SIG-M5 treated with dmso at 0.1 percent for 504 hours (cell line): Measurements from ENCODE around the gene KCNJ12.
"Not testable (repeated sequence)": the region's sequence is repeated elsewhere in the genome, so short reads cannot be mapped to it uniquely, and the experiment has no call there.

ENCODE experiments used
- DNase-seq: peaks from one replicate; lab custom pipeline; 2025; ENCODE audit not compliant: unreplicated experiment; lab: John Stamatoyannopoulos, UW

The KCNJ12 gene

DNA sequence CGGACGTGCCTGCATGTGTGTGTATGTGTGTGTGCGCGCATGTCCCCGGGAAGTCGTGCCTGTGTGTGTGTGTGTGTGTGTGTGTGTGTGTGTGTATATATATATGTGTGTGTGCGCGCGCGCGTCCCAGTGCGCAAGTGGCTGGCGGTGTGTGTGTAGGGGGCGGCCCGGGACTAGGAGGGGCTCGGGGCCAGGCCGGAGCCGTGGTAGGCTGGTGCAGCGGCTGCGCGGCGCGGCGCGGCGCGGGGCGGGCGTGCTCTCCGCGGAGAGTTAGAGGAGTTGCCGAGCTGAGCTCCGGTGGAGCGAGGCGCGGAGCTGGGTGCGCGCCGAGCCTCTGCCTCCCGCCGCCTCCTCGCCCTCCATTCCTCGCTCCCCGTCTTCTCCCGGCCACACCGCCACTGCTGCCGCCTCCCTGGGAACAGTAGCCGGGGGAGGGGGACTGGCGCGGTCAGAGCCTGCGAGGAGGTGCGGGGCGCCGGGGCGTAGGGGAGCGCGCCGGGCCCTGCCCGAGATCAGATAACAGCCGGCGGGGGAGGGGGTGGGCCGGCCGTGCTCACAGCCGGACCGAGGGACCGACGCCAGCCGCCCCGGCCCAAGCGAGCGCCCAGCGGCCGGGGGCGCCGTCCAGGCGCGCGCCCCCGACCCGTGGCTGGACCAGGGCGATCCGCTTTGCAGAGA, at the start of gene KCNJ12:
Gene KCNJ12, plus strand, starts transcription at position 277 of the 678 bp plus-strand sequence. CDS start 38,986 bp downstream, outside the sequence.
- DNase-seq: no peak

DNA sequence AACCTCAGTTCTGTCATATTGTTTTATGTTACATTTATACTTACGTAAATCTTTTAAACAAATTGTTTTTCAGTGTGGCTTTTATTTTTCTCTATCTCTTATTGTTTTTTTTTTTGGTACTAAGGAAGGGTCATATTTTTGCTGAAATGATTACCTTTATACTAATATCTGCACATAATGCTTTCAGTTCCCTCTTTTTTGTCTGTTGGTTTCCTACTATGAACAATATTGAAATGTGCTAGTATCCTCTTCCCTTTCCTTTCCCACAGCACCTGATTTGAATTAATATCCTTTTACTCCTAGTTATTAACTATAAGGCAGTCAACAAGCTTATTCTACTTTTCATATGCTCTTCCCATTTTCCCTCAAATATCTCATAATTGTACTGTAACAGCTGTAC, 48.2 kb upstream of the KCNJ12 start:
- not testable (repeated sequence) for DNase-seq

- DNase-seq: not testable (repeated sequence)
These were observed 47.4 kb upstream of the KCNJ12 start for GRCh38 chr17:21328778-21329177.

GRCh38 chr17:21330436-21331160, 45.6 kb upstream of the KCNJ12 start:
- DNase-seq: no peak

DNA sequence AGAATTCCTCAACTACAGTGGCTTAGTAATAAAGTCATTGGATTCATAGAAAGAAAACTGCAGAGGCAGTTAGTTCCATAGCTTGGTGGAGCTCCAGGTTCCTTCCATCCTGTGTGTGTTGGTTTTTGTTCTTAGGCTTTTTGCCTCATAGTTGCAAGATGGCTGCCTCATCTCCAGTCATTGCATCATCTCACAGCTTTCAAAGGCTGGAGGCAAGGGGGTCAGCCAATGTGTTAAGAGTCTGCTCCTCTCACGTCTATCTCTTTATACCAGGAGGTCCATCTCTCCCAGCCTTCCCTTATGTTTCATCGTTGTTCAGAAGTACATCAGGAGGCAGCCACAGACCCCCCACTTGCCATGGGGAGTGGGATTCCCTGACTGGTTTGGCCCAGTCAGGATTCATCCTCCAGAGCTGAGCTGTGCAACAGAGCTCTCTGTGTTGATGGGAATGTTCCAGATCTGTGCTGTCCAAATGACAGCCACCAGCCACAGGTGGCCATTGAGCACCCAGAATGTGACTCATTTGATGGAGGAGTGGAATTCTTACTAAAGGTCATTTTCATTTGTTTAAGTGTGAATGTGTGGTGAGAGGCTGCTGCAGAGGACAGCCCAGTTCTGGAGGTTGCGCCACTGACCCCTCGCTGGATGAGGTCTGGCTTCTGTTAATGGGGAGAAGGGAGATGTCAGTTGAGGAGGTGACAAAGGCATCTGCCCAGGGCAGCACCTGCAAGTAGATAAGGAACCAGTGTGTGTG, 39.4 kb upstream of the KCNJ12 start:
- DNase-seq: not testable (repeated sequence)

DNA sequence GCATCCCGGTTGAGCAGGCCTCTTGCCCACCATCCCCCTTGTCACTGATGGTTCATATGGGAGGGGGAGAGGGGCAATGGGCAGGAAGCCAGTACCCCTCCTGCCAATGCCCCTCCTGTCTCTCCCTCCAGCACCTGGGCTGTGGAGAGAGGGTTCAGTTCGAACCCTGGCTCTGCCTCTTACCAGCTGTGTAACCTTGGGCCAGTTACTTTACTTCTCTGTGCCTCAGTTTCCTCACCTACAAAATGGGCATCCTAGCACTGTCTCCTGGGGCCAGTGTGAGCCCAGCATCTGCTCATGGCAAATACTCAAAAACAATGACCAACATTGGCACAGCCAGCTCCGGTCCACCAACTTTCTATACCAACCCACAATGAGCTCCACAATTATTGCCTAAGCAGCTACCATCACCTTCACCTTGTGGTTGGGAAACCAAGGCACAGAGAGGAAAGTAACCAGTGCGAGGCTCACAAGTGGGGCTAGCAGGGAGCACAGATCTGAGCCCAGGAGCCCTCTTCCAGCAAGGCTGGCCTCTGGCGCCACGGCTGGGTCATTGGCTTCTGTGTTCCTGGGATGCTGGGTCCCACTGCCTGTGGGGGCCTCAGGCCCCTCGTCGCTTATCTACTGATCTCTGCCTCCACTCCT, 38.1 kb upstream of the KCNJ12 start:
- DNase-seq: not testable (repeated sequence)

- DNase-seq: no peak
These were observed 37.1 kb upstream of the KCNJ12 start for GRCh38 chr17:21339011-21339410.

GRCh38 chr17:21339571-21339970, 36.6 kb upstream of the KCNJ12 start:
- DNase-seq: not testable (repeated sequence)

DNA sequence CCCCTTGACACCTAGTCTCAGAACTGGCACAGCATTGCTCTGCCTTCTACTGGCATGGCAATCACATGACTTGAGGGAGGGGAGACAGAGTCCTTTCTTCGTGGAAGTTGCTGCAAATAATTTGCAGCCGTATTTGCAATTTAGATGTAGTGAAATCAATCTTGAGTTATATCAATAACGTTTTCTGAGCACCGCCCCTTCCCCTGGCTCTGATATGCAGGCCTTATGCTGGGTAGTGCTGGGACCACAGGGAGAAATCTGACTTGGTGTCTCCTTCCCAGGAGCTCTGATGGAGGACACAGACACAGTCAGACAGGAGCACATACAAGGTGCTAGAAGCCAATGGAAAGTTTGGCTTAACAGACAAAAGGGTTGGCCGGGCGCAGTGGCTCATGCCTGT, 35.8 kb upstream of the KCNJ12 start:
- DNase-seq: not testable (repeated sequence)

- DNase-seq: not testable (repeated sequence)
These were observed 34.9 kb upstream of the KCNJ12 start for GRCh38 chr17:21341279-21341678.

- not testable (repeated sequence) for DNase-seq
These were observed 34.1 kb upstream of the KCNJ12 start for GRCh38 chr17:21341925-21342540.

DNA sequence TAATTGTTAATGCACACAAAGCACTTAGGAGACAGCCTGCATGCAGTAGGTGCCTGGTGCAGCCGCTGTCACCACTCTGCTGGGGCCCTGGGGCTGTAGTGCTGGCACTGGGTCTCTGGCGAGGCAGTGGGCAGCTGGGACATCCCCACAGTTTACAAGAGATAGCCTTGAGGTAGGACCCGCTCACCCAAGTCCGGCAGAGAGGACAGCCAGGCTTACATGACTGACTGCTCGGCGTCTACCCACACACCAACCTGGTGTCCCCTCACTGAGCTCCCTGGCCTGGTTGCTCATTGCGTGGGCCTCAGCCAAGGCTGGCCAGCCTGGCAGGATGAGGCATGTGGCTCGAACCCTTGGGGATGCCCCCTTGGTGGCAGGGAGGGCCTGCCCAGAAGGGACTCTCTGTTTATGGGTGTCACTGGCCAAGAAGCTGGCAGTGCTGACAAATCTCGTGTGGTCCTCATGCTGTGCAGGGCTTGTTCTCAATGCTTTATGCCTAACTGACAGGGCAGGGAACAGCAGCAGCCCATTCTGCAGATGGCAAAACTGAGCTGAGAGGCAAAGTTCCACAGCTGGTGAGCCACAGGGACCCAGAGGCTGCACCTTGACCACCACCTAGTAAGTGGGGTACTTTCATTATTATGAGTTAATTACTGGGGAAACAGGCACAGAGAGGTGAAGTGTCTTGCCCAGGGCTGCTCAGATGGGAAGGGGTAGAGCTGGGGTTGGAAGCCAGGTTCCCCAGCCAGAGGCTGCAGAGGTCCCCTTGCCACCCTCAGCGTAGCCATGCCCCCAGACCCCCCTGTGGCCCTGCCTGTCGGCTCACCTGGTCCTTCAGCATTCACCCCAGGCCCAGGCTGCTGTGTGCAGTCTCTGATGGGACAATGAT, 32.9 kb upstream of the KCNJ12 start:
- not testable (repeated sequence) for DNase-seq

DNA sequence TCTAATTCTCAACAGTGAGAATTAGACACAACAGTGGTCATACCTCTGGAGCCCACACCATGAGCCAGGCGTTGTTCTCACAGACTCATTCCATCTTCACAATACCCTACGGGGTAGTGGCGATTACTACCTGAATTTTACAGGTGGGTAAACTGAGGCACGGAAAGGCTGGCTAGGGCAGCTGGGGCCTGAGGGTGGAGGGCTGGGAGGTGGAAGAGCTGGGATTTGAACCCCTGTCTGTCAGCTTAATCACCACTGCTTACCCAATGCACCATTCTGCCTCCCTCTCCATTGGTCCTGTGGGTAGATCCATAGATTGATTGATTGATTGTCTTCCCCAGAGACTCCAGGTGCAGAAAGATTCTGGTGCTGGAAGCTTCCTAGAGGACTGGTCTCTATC, 31.4 kb upstream of the KCNJ12 start:
- DNase-seq: not testable (repeated sequence)

DNA sequence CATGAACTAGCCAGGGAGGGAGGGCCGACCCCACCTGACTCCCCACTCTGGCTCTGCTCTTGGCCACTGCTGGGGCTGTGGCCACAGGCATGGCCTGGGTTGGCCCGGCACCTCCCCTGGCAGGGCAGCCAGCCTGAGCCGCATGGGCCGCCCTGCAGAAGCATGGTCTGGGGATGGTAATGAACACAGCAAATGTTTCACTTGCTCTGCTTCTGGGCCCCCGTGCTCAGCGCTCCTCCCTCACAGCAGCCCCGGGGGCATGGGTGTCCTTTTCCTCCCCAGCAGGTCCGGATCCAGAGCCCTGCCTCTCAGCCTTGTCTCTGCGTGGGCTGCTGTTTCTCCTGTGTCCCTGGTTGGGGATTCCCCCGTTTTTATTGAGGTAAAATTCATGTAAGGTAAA, 30.9 kb upstream of the KCNJ12 start:
- DNase-seq: no peak

DNA sequence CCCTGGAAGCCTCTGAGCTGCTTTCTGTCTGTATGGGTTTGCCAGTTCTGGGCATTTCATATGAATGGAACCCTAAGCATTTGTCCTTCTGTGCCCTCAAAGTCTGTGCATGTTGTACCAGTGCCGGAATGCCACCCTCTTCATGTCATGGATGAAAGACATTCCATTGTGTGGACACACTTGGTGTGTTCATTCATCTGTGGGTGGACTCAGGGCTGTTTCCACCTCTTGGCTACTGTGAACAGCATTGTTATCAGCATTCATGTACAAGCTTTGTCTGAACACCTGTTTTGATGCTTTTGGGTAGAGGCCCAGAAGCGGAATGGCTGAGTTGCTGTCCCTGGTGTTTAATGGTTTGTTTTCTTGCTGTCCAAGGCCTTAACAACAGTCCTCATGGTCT, 30.1 kb upstream of the KCNJ12 start:
- DNase-seq: not testable (repeated sequence)

- not testable (repeated sequence) for DNase-seq
These were observed 29.4 kb upstream of the KCNJ12 start for GRCh38 chr17:21346651-21347250.

- not testable (repeated sequence) for DNase-seq
These were observed 28.5 kb upstream of the KCNJ12 start for GRCh38 chr17:21347660-21348059.

DNA sequence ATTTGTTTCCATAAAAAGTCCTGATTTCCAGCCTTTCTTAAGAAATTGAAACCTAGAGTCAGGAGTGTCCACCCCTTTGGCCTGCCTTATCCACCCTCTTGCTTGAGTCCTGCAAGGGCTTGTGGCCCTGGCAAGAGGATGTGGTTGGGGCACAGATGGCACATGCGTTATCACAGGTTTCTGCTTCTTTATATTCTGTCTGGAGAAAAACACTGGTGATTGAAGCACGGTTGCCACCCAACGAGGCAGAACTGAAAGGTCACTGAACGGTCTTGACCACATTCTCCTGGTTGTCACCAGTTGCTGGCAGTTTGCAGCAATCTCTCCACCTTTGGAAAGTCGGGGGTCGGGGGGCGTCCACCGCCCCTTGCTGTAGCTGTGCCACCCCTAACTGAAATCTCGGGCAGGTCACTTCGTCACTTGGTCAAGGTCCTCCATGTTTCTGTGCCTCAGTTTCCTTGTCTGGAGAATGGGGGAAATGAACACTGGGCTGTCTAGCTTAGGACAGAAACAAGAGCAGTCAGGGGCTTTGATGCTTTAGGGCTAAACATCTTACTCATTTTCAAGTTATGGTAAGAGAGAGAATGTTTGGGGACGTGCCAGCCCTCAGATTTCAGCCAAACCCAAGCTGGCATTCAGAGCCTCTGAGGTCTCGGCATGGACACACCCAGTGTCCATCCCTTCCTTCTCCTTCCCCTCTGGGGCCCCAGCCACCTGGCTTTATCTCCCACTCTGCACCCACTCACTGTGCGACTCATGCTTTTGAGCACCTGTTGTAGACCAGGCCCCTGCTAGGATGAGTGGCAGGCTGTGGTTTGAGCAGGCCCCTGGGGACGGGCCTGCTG, 27.9 kb upstream of the KCNJ12 start:
- not testable (repeated sequence) for DNase-seq

- not testable (repeated sequence) for DNase-seq
These were observed 27.3 kb upstream of the KCNJ12 start for GRCh38 chr17:21348926-21349261.
